ENCODE data around the gene ZSCAN5B. TPM values are rescaled to one million over a fixed set of nuclear protein-coding genes. Genes with fewer than 3 reads are reported as not detected.
"Not testable (repeated sequence)": the region's sequence is repeated elsewhere in the genome, so short reads cannot be mapped to it uniquely, and the experiment has no call there.

ZSCAN5B gene
- total and polyA plus RNA-seq, 7 donors = 0.06 to 0.60 TPM; not detected in 5

DNA sequence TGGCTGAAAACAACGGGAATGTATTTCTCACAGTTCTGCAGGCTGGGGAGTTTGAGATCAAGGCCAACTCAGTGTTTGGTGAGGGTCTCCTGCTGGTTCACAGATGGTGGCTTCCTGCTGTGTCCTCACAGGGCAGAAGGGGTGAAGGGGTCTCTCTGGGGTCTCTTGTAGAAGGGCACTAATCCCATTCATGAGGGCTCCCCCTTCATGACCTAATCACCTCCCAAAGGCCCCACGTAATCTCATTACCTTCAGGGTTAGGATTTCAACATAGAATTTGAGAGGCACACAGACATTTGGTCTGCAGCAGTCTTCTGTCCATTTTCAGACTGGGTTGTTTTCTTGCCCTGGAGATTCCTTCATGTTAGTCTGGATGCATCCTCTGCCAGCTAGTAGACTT lies 44.9 kb downstream of the ZSCAN5B start:
- H3K27me3 ChIP-seq = no peaks in the 10 kb centered on the region
- TF ChIP-seq CTCF (IDR thresholded peaks at IDR 0.05) = no peak
- TF ChIP-seq EP300 (IDR thresholded peaks at IDR 0.05) = no peak
- TF ChIP-seq POLR2AphosphoS5 (IDR thresholded peaks at IDR 0.05) = no peak
- no peak for TF ChIP-seq POLR2A (IDR thresholded peaks at IDR 0.05)
- WGBS, 2 donors = 86 to 90% methylated on average over 2 of the region's 2 CpGs
- no peak for DNase-seq
- H3K4me1 ChIP-seq = peaks cover 0 to 15% (median 7%) of the 10 kb centered on the region in 4 donors
- peaks cover 0 to 43% (median 4%) of the 10 kb centered on the region in 4 donors for H3K36me3 ChIP-seq
- no peak overlapping the region for H3K4me3 ChIP-seq
- intact Hi-C loops (cut with DNase I) = no loop called here
- H3K27ac ChIP-seq = no peak overlapping the region
- no peaks in the 10 kb centered on the region for H3K9me3 ChIP-seq

DNA sequence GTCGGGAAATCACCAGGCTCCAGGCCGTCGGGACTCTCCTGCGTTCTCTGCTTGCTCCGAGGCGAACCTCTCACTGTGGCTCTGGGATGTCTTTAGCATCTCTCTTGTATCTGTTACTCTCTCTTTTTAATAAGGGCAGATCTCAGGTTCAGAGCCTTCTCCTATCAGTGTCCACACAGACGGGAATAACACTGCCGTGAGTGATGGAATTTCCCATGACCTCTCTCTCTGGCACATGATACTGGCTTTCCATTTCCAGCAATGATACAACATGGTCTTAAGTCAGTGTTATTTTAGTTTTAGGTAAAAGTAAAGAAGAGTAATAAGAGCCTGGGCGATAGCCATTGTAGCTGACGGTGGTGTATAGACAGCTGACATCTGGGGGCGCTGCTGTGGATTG lies 47.2 kb downstream of the ZSCAN5B start:
- peaks cover 0 to 15% (median 7%) of the 10 kb centered on the region in 4 donors for H3K4me1 ChIP-seq
- no peaks in the 10 kb centered on the region for H3K9me3 ChIP-seq
- H3K27me3 ChIP-seq = no peaks in the 10 kb centered on the region
- no peak overlapping the region for H3K4me3 ChIP-seq
- no peak for DNase-seq
- no peak overlapping the region for H3K27ac ChIP-seq
- intact Hi-C loops (cut with DNase I) = no loop called here
- 94 to 95% methylated on average over 11 of the region's 11 CpGs for WGBS, 2 donors
- H3K36me3 ChIP-seq = peaks cover 0 to 47% (median 13%) of the 10 kb centered on the region in 4 donors
- TF ChIP-seq CTCF (IDR thresholded peaks at IDR 0.05) (no peak), POLR2AphosphoS5 (IDR thresholded peaks at IDR 0.05) (no peak), POLR2A (IDR thresholded peaks at IDR 0.05) (no peak), EP300 (IDR thresholded peaks at IDR 0.05) (no peak)

GRCh38 chr19:56149656-56150038 lies 47.9 kb downstream of the ZSCAN5B start:
- Histone ChIP-seq H3K4me3 (no peak overlapping the region), H3K36me3 (peaks cover 0 to 40% (median 13%) of the 10 kb centered on the region in 4 donors), H3K4me1 (peaks cover 0 to 15% (median 7%) of the 10 kb centered on the region in 4 donors), H3K9me3 (no peaks in the 10 kb centered on the region), H3K27me3 (no peaks in the 10 kb centered on the region), H3K27ac (no peak overlapping the region)
- DNase-seq = no peak
- intact Hi-C loops (cut with DNase I) = no loop called here
- 97 to 98% methylated on average over 5 of the region's 5 CpGs for WGBS, 2 donors
- TF ChIP-seq POLR2A (IDR thresholded peaks at IDR 0.05) = no peak
- TF ChIP-seq CTCF (IDR thresholded peaks at IDR 0.05) = no peak
- TF ChIP-seq POLR2AphosphoS5 (IDR thresholded peaks at IDR 0.05) = no peak
- no peak for TF ChIP-seq EP300 (IDR thresholded peaks at IDR 0.05)

DNA sequence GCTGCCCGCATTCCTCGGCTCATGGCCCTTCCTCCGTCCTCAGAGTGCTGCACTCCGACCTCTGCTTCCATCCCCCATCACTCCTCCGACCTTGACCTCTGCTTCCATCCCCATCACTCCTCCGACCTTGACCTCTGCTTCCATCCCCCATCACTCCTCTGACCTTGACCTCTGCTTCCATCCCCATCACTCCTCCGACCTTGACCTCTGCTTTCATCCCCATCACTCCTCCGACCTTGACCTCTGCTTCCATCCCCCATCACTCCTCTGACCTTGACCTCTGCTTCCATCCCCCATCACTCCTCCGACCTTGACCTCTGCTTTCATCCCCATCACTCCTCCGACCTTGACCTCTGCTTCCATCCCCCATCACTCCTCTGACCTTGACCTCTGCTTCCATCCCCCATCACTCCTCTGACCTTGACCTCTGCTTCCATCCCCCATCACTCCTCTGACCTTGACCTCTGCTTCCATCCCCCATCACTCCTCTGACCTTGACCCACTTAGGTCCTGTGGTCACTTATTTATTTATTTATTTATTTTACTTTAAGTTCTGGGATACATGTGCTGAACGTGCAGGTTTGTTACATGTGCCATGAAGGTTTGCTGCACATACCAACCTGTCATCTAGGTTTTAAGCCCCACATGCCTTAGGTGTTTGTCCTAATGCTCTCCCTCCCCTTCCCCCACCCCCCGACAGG lies 48.5 kb downstream of the ZSCAN5B start:
- 96% methylated on average over 12 of the region's 12 CpGs for WGBS, 2 donors
- H3K4me3 ChIP-seq; DNase-seq; H3K27me3 ChIP-seq; intact Hi-C loops (cut with DNase I); H3K27ac ChIP-seq; H3K9me3 ChIP-seq: not testable (repeated sequence)
- H3K36me3 ChIP-seq = peaks cover 0 to 35% (median 13%) of the 10 kb centered on the region in 4 donors
- peaks cover 0 to 15% (median 7%) of the 10 kb centered on the region in 4 donors for H3K4me1 ChIP-seq

- no peak for DNase-seq
- H3K27me3 ChIP-seq = no peaks in the 10 kb centered on the region
- intact Hi-C loops (cut with DNase I) = no loop called here
- H3K36me3 ChIP-seq = peaks cover 0 to 33% (median 13%) of the 10 kb centered on the region in 4 donors
- H3K4me3 ChIP-seq = no peak overlapping the region
- TF ChIP-seq POLR2A (IDR thresholded peaks at IDR 0.05) = no peak
- no peak for TF ChIP-seq POLR2AphosphoS5 (IDR thresholded peaks at IDR 0.05)
- no peak for TF ChIP-seq CTCF (IDR thresholded peaks at IDR 0.05)
- TF ChIP-seq EP300 (IDR thresholded peaks at IDR 0.05) = no peak
- H3K27ac ChIP-seq = no peak overlapping the region
- H3K9me3 ChIP-seq = no peaks in the 10 kb centered on the region
- WGBS, 2 donors = 95 to 97% methylated on average over 15 of the region's 15 CpGs
- peaks cover 0 to 10% (median 8%) of the 10 kb centered on the region in 4 donors for H3K4me1 ChIP-seq
Observed at GRCh38 chr19:56148096-56148495, 49.5 kb downstream of the ZSCAN5B start.
